HG02678 (cell line): ENCODE results near the gene CPA4.

Experiments
- ATAC-seq: cut with Tn5 transposase; IDR thresholded peaks from one replicate; pipeline ENCODE4 v1.9.1; 2021; ENCODE audit warnings: mild to moderate bottlenecking, moderate library complexity; ENCODE audit not compliant: unreplicated experiment

CPA4 gene

GRCh38 chr7:130342701-130343380, 49.9 kb downstream of the CPA4 start:
- ATAC-seq: no peak

GRCh38 chr7:130344271-130344866, 51.4 kb downstream of the CPA4 start, which contains the start of gene CPA5:
CPA5 (plus strand) TSS chr7:130344816; CDS start chr7:130346486, 1,670 bp downstream.
- ATAC-seq: no peak

GRCh38 chr7:130345136-130345535, 52.2 kb downstream of the CPA4 start:
- no peak for ATAC-seq

GRCh38 chr7:130345725-130346124, 52.8 kb downstream of the CPA4 start:
- no peak for ATAC-seq

GRCh38 chr7:130346177-130346905, 53.4 kb downstream of the CPA4 start:
- ATAC-seq: no peak

GRCh38 chr7:130346941-130347340, 54.0 kb downstream of the CPA4 start:
- no peak for ATAC-seq

- ATAC-seq: no peak
Observed at GRCh38 chr7:130349911-130350782, 57.2 kb downstream of the CPA4 start.

GRCh38 chr7:130350945-130351790, 58.2 kb downstream of the CPA4 start:
- no peak for ATAC-seq

- no peak for ATAC-seq
Observed at GRCh38 chr7:130351791-130352090, 58.8 kb downstream of the CPA4 start.

- no peak for ATAC-seq
Observed at GRCh38 chr7:130352194-130353074, 59.5 kb downstream of the CPA4 start.

- no peak for ATAC-seq
Observed at GRCh38 chr7:130353196-130353595, 60.2 kb downstream of the CPA4 start.

GRCh38 chr7:130356121-130356875, 63.3 kb downstream of the CPA4 start:
- ATAC-seq: no peak

- no peak for ATAC-seq
Observed at GRCh38 chr7:130356876-130357611, 64.1 kb downstream of the CPA4 start.

- no peak for ATAC-seq
Observed at GRCh38 chr7:130358471-130358870, 65.5 kb downstream of the CPA4 start.

- ATAC-seq: no peak
Observed at GRCh38 chr7:130359276-130359857, 66.4 kb downstream of the CPA4 start.

- no peak for ATAC-seq
Observed at GRCh38 chr7:130360518-130360917, 67.6 kb downstream of the CPA4 start.

- ATAC-seq: no peak
Observed at GRCh38 chr7:130361681-130362080, 68.7 kb downstream of the CPA4 start.
